ENCODE data around the gene ZBTB42.

Gene ZBTB42

DNA sequence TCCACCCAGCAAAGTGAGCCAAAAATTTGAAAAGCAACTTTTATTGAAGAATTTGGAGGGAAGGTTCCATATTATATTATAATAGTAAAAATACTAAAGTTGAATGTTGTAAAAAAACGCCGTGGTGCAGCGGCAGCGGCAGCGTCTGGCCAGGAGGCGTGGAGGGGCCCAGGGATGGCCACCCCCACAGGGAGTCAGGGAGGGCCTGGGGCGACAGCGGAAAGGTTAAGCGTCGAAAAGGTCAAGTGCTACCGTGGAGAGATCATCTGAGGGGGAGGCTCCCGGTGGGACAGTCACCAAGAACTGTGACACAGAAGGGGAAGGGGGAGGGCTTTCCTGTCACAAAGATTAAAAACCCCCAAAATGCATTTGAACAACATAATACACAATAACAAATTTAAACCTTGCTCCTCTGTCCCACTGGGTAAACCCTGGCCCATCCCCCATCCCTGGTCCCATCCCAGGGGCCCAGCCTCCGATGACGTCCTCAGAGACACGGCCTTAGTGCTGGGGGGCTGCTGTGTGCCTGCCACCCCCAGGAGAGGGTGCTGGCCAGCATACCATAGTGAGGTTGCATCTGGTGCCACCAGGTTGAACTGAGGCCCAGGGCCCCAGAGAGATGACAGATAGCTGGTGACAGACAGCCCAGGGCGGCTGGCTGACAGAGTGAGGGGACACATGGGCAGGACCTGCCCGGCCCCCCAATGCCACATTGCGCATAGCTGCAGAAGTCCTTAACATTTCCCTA is 31.4 kb upstream of the ZBTB42 start:
- DNase-seq: no peak

- DNase-seq: no peak
Measured at GRCh38 chr14:104770072-104770579, 30.8 kb upstream of the ZBTB42 start.

GRCh38 chr14:104770851-104771272 is 30.0 kb upstream of the ZBTB42 start:
- no peak for DNase-seq

GRCh38 chr14:104771374-104771773 is 29.5 kb upstream of the ZBTB42 start:
- DNase-seq: no peak

DNA sequence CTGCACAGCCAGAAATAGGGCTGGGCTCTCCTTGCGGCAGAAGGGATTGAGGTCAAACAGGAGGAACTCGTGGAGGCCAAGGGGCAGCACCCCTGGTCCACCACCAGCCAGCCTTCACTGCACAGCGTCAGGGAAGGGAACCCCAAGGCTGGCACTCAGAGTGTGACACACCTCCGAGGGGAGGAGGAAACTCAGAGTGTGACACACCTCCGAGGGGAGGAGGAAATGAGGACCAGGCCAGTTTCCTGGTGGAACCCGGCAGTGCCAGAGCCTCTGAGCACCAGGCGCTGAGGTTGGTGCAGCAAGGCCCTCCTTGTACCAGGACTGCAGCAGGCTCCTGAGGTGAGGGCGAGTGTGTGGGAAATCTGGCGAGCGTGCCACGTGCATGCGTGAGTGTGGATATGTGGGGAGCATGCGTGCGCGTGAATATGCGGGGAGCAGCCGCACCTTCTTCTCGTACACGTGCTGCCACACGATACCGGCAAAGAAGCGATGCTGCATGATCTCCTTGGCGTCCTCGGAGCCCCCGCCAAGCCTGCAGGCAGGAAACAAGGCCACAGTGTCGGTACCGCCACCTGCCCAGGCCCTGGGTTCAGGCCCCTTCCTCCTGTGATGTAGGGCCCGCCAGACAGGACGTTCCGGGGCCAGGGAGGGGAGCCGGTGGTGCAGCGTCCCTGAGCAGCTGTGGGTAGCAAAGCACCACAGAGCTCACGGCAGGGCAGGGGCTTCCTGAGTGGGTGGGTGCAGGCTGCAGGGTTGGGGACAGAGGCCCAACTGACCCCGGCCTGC is 28.8 kb upstream of the ZBTB42 start:
- no peak for DNase-seq

- no peak for DNase-seq
Measured at GRCh38 chr14:104772707-104773504, 28.0 kb upstream of the ZBTB42 start.

DNA sequence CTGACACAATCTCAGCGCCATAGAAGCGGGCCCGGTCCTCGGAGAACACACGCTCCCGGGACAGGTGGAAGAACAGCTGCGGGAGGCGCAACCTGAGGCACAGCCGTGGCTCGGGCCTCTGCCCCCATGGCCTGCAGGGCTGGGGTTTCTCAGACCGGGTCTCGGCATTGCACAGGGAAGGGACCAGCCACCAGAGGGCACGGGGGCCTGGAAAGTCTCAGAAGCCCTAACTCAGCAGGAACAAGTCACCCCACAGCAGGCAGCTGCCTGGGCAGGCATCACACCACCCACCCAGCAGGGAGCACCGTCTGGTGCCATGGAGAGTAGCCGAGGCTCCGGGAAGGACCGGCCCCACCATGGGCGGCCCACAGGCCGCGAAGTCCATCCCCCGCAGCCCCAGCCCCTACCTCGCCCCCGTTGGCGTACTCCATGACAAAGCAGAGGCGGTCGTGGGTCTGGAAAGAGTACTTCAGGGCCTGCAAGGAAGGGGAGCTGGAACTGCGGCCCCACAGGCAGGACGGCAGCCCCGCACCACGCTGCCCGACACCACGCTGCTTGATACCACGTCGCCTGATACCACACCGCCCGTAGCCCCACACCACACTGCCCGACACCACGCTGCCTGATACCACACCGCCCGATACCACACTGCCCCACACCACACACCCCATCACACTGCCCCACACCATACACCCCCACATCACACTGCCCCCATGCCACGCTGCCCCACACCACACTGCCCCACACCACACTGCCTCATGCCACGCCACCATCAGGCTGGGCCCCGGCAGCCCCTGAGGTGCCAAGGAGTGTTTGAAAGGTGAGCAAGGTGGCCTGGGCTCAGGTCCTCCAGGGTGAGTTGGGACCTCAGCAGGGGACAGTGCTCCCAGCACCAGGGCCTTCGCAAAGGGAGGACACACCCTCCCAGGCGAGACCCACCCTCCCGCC is 27.1 kb upstream of the ZBTB42 start:
- no peak for DNase-seq

- DNase-seq: no peak
Measured at GRCh38 chr14:104774453-104775072, 26.3 kb upstream of the ZBTB42 start.

DNA sequence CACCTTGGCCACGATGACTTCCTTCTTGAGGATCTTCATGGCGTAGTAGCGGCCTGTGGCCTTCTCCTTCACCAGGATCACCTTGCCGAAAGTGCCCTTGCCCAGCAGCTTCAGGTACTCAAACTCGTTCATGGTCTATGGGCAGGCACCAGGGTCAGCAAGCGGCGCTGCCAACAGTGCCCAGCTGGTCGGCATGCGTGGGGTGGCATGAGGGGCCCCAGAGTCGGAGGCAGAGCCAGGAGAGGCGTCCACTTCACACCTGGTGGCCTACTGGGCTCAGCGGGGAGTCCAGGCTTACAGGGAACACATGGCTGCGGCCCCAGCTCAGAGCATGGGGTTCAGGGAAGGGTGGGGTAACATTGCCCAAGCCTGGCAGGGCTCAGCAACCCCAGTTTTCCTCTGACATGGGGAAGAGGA is 25.8 kb upstream of the ZBTB42 start:
- no peak for DNase-seq

GRCh38 chr14:104776481-104776880 is 24.4 kb upstream of the ZBTB42 start:
- no peak for DNase-seq

DNA sequence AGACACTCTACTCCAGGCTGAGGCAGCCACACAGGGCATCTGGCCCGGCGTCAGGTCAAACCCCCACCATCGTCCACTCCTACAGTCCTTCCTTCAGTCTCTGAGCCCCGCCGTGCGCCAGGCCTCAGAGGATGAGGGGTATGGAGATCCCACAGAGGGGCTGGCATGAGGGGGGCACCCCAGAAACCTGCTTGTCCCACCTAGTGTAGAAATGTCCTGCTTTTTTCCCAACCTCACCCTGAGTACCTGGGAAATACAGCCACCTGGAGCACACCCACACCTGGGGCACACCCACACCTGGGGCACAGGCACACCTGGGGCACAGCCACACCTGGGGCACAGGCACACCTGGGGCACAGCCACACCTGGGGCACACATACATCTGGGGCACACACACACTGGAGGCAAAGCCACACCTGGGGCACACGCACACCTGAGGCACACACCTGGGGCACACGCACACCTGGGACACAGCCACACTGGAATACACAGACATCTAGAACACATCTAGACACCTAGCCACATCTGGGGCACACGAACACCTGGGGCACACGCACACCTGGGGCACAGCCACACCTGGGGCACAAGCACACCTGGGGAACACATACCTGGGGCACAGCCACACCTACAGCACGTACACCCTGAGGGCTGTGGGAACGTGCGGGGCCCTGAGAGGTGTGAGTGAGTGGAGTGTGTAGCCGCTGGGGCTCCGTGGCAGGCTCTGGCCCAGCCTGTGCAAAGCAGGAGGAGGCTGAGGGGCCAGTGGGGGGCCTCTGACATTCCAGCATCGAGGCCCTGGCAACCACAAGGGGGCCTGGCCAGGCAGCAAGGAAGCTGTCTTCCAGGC is 23.7 kb upstream of the ZBTB42 start:
- no peak for DNase-seq

GRCh38 chr14:104777808-104778249 is 23.1 kb upstream of the ZBTB42 start:
- no peak for DNase-seq

GRCh38 chr14:104778694-104779331 is 22.1 kb upstream of the ZBTB42 start:
- no peak for DNase-seq

DNA sequence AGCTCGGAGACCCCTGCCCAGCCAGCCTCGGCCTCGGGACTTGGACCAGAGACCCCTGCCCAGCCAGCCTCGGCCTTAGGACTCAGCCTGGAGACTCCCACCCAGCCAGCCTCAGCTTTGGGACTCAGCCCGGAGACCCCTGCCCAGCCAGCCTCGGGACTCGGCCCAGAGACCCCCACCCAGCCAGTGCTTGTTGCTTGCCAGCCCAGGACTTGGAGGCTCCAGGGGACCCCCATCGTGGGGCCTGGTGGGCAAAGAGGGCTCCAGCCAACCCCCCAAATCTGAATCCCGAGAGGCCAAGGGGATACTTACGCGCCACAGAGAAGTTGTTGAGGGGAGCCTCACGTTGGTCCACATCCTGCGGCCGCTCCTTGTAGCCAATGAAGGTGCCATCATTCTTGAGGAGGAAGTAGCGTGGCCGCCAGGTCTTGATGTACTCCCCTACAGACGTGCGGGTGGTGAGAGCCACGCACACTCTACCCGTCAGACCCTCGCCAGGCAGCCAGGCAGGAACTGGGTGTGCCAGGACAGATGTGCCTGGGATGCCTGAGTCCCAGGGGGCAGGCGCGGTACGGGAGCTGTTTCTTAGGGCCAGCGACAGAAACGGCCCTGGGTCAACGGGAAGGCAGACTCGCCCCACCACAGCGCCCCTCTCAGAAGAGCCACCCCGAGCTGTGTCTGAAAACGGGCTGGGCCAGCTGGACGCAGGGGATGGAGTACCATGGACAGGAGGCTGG is 21.0 kb upstream of the ZBTB42 start:
- DNase-seq: no peak

DNA sequence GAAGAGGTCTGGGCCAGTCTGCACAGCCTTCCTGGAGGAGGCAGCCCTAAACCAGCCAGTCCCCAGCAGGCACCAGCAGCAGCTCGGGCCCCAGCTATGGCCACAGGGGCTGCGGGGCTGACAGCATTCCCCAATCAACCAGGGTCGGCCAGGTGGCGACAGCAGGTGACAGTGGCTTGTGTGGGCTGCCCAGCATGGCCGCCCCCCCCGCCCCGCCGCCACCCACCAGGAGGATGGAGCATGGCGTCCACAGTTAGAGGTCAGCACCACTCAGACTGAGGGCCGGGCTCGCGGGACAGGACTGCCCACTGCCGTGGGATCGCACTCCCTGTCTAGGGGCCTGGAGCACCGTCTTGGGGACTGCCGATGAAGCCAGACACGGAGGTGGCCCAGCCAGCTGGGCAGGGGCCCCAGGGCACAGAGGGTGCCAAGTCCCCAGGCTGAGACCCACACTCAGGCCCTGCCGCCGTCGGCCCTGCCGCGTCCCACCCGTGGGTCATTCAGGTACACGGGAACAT is 20.3 kb upstream of the ZBTB42 start:
- DNase-seq: no peak

DNA sequence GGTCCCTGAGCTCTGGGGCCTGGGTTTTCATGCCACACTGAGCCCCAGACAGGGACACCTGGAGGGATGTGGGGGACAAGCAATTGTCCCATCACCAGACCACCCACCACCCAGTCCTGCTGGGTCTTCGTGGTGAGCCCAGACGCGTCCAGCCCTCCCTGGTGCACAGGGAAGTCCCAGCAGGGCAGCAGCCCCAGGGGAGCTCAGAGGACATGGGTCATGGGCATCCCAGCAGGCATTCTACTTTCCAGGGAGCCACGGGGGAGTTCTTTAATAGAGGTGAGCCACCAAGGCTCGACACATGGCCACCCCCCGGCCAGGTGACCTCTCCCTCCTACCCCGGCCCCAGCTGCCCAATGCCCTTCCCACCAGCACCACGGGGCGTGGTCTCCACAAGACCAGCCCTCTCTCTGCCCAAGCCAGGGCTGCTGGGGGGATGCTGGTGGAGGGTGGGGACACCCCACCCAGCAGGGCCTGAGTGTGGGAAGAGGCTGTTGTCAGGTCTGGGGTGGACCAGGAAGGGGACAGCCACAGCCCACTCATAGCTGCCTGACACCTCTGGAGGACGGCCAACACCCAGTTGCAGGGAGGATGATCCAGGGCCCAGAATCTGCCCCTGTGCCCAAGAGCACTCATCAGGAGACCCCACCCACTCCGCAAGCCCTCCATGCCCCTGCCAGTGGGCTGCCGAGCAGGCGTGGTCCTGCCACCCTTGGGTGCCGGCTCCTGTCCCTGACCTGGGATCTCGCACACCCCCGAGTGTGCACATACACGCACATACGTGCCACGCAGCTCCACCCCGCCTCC is 19.4 kb upstream of the ZBTB42 start:
- DNase-seq: no peak

DNA sequence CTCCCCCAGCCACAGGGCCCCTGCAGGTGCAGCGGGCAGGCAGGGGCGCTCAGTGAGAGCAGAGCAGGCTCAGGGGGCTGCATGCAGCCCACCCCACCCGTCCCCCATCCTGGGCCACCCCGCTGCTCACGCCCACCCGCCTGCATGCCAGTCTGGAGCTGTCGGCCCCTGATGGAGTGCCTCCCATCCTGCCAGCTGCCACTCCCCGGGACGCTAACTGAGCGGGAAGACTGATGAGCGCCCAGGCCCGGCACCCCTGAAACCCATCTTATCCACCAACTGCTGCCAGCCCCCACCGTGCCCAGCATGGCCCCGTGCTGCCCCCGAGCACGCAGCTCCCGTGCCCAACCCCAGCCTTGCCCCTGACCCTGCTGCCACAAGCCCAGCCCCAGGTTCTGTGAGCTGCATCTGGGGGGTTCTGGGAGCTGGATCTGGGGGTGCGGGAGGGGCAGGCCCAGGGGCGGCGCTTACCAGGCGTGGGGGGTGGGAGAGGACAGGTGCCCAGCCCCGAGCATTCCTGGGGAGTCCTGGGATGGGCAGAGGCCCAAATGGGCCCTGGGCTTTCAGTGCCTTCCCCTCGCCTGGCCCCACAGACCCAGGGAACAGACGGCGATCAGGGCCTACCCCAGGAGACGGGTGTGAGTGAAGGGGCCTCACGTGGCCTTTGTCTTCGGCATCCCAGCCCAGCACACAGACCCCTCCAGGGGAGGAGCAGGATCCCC is 18.7 kb upstream of the ZBTB42 start:
- no peak for DNase-seq

- DNase-seq: no peak
Measured at GRCh38 chr14:104782808-104783139, 18.1 kb upstream of the ZBTB42 start.
